A549 (cell line): ENCODE data around the gene BNC1. TPM values are rescaled to one million over a fixed set of nuclear protein-coding genes. Genes with fewer than 3 reads are reported as not detected.
"Not testable (repeated sequence)": the region's sequence is repeated elsewhere in the genome, so short reads cannot be mapped to it uniquely, and the experiment has no call there.

Experiments used
- ATAC-seq, 2 experiments: fragments of 200-7000 bp in 1 of 2; fragments of >200 bp in 1 of 2; cut with Nextera tagmentation in 1 of 2; cut with Tn5 transposase in 1 of 2; 3 replicates each; pipeline versions ENCODE4 v1.8.0 to v1.9.1; 2018 to 2020; ENCODE audit warnings: mild to moderate bottlenecking in 1 of 2, moderate library complexity in 1 of 2
- CTCF ChIA-PET: fragments of 300-600 bp; sonication (Branson Sonifier 250); formaldehyde crosslinking; extraction: SDS; loops from one replicate; lab custom pipeline; 2021; ENCODE audit warnings: antibody characterized with exemption, inconsistent platforms; lab: Yijun Ruan, JAX
- POLR2A ChIA-PET: fragments of 350-600 bp; formaldehyde crosslinking; extraction: SDS; loops from one replicate; lab custom pipeline; 2021; ENCODE audit warnings: antibody characterized with exemption, inconsistent platforms; lab: Yijun Ruan, JAX
- DNase-seq, 2 experiments: peaks; one replicate each; pipeline versions ENCODE4 v3.0.0 to v3.0.0-alpha.2; 2011 to 2016; ENCODE audit warnings: low read depth in 1 of 2, low spot score in 1 of 2
- FAIRE-seq: peaks from 2 replicates; lab custom pipeline; 2011; peaks lifted over from hg19 to GRCh38; lab: Jason Lieb, UNC
- H3K27ac ChIP-seq, 2 experiments: fragments of >200 bp; sonication (Bioruptor Twin); formaldehyde crosslinking; 3 replicates each; pipeline ENCODE4 v1.5.1; 2016 to 2017
- H3K4me1 ChIP-seq: fragments of >200 bp; sonication (Bioruptor Twin); formaldehyde crosslinking; 3 replicates; pipeline ENCODE4 v1.6.1; 2016
- H3K4me2 ChIP-seq: fragments of >200 bp; sonication (Bioruptor Twin); formaldehyde crosslinking; 3 replicates; pipeline ENCODE4 v1.6.1; 2016
- H3K4me3 ChIP-seq: fragments of >200 bp; sonication (Bioruptor Twin); formaldehyde crosslinking; 3 replicates; pipeline ENCODE4 v1.5.1; 2016
- H3K9me3 ChIP-seq: fragments of >200 bp; sonication (Bioruptor Twin); formaldehyde crosslinking; 3 replicates; pipeline ENCODE4 v1.6.1; 2016
- BHLHE40 ChIP-seq: IDR thresholded peaks from 2 replicates; pipeline ENCODE4 v1.6.1; 2012; ENCODE audit warnings: low read depth, low read length, inconsistent platforms
- CTCF ChIP-seq: fragments of >200 bp; sonication (Bioruptor Twin); formaldehyde crosslinking; IDR thresholded peaks from 3 replicates; pipeline ENCODE4 v1.5.1; 2016
- FOSB ChIP-seq: fragments of 250-450 bp; sonication (Bioruptor Pico); IDR thresholded peaks from 2 replicates; pipeline ENCODE4 v1.5.0; 2020; ENCODE audit warnings: mild to moderate bottlenecking, moderate library complexity
- FOSL2 ChIP-seq, 2 experiments: fragments of 450-650 bp in 1 of 2; fragments of >200 bp in 1 of 2; sonication (Bioruptor Twin) in 1 of 2; formaldehyde crosslinking; IDR thresholded peaks; 2 replicates each; pipeline versions ENCODE4 v1.5.0 to v1.6.1; 2016 to 2020; ENCODE audit warnings: mild to moderate bottlenecking in 1 of 2, moderate library complexity in 1 of 2
- HOXA7 ChIP-seq: fragments of 250-450 bp; sonication (Bioruptor Pico); IDR thresholded peaks from 2 replicates; pipeline ENCODE4 v1.5.0; 2020; ENCODE audit warnings: mild to moderate bottlenecking, moderate library complexity
- JUNB ChIP-seq: fragments of >200 bp; sonication (Bioruptor Twin); formaldehyde crosslinking; IDR thresholded peaks from 2 replicates; pipeline ENCODE4 v1.6.1; 2016
- KDM1A ChIP-seq: fragments of 200-600 bp; sonication (generic); IDR thresholded peaks from 2 replicates; pipeline ENCODE4 v1.6.1; 2016; ENCODE audit warnings: low read depth, mild to moderate bottlenecking
- KDM5A ChIP-seq: fragments of 200-600 bp; sonication (generic); IDR thresholded peaks from 2 replicates; pipeline ENCODE4 v1.6.1; 2016; ENCODE audit warnings: antibody characterized with exemption, mild to moderate bottlenecking
- NFE2L2 ChIP-seq: fragments of 150-350 bp; conservative IDR thresholded peaks from 2 replicates; pipeline ENCODE4 v1.6.1; 2014; ENCODE audit warnings: low read length
- POLR2A ChIP-seq: IDR thresholded peaks from 2 replicates; pipeline ENCODE4 v1.6.1; 2012; ENCODE audit warnings: mild to moderate bottlenecking, low read length
- POLR2AphosphoS2 ChIP-seq: conservative IDR thresholded peaks from 2 replicates; pipeline ENCODE4 v1.6.1; 2012; ENCODE audit warnings: low read length, improper control_type of control experiment, inconsistent platforms
- WGBS: methylation state at CpG from one replicate; pipeline ENCODE4 v1.1.6; 2017; ENCODE audit errors: missing lambda C conversion rate; 5-methylcytosine and 5-hydroxymethylcytosine counted together
- polyA plus RNA-seq, 4 experiments: library from polyadenylated mRNA; depleted of rRNA in 3 of 4; stranded (reverse); fragments of >200 nt; fragmentation: RNase III in 1 of 4; extraction: RNeasy Plus Mini Kit Qiagen cat#74134 plus additional on column Dnase treatment in 1 of 4; gene quantifications; 2 replicates in 3 of 4; 3 replicates in 1 of 4; pipeline ENCODE4 v1.2.3, GENCODE V29; 2011 to 2017
- TF ChIP-seq, protein P1 (sequence below): IDR thresholded peaks from 2 replicates; pipeline ENCODE4 v1.6.1; 2012

The BNC1 gene
- polyA plus RNA-seq, 2 of the 4 experiments (the other 2 are of a cell fraction): 0.22 to 0.44 TPM

DNA sequence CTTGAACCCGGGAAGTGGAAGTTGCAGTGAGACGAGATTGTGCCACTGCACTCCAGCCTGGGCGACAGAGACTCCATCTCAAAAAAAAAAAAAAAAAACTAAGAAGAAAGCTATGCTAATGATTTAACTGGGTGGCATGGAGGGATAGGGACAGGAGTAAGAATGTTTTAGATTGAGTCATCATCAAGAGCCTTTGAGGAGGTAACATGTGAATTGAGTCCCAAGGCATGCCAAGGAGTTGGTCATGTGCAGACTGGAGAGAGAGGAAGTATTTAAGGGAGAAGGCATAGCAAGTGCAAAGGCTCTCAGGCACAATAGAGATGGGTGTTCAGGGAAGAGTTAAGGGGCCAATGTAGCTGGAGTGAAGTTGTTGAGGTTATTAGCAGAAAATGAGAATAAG is 9.1 kb downstream of the BNC1 start (continued):
- TF ChIP-seq KDM5A: no peak
- TF ChIP-seq NFE2L2: no peak

- no peaks in the 10 kb centered on the region for H3K9me3 ChIP-seq
- no peaks in the 10 kb centered on the region for H3K4me1 ChIP-seq
- no peak for ATAC-seq
- DNase-seq: no peak
- no peak overlapping the region for H3K27ac ChIP-seq
- no peak for TF ChIP-seq POLR2AphosphoS2
- no peak for TF ChIP-seq JUNB
- TF ChIP-seq KDM1A: no peak
- TF ChIP-seq POLR2A: no peak
- TF ChIP-seq, all 56 proteins: peak for 0
- no peak overlapping the region for H3K4me2 ChIP-seq
- WGBS: 10% methylated on average over 1 of the region's 1 CpG
- peak; percentile 97 for FAIRE-seq
- CTCF ChIA-PET: interaction anchor here (0.9 to 1.8 kb wide), 2 partner anchors 22 to 125 kb away, joined by 3 to 8 read pairs; no protein-coding TSS in a partner anchor
- POLR2A ChIA-PET: no interaction called here
- no peak overlapping the region for H3K4me3 ChIP-seq
These were observed 14.3 kb downstream of the BNC1 start for GRCh38 chr15:83270176-83270575.

- Histone ChIP-seq H3K4me3 (no peak overlapping the region), H3K27ac (no peak overlapping the region), H3K4me2 (no peak overlapping the region), H3K9me3 (no peaks in the 10 kb centered on the region), H3K4me1 (no peaks in the 10 kb centered on the region)
- ATAC-seq: no peak
- POLR2A ChIA-PET: no interaction called here
- no peak for TF ChIP-seq POLR2AphosphoS2
- no peak for TF ChIP-seq BHLHE40
- CTCF ChIA-PET: interaction anchor here (1.1 to 1.9 kb wide), 6 partner anchors 9 to 170 kb away, joined by 3 to 8 read pairs (median 4); no protein-coding TSS in a partner anchor
- no peak for FAIRE-seq
- WGBS: 61% methylated on average over 4 of the region's 4 CpGs
- no peak for DNase-seq
These were observed 16.3 kb downstream of the BNC1 start for GRCh38 chr15:83268147-83268546.

DNA sequence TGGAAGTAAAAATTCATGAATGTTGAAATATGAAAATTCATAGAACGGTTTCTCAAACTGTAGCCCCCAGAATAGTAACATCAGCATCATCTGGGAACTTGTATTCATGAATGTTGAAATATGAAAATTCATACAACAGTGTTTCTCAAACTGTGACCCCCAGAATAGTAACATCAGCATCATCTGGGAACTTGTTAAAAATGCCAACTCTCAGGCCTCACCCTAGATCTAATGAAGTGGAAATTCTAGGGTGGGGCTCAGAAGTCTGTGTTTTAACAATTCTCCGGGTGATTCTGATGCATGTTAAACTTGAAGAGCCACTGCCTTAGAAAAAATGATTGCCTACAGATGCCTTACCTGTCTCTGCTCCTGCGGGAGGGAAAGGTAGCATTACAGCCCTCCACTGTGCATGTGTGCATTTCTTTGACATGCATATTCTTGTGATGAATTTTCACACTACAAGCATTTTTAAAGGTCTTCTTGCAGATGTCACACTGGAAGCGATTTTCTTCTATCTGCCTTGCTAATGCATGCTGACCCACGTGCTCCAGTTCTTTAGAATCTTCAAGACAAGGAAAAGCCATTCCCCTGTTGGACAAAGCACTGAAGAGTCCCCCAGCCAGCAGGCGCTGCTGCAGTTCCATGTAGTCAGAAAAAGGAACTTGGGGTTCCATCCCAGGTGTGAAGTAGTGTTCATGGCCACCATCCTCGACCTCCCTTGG is 21.7 kb downstream of the BNC1 start:
- 44% methylated on average over 7 of the region's 7 CpGs for WGBS
- no peak for TF ChIP-seq FOSL2 (IDR thresholded peaks at IDR 0.05)
- no peak for TF ChIP-seq FOSL2 (CRISPR knock-in tag; IDR thresholded peaks at IDR 0.05)
- no peak for TF ChIP-seq HOXA7 (CRISPR knock-in tag)
- TF ChIP-seq FOSB (CRISPR knock-in tag): no peak
- no peak for TF ChIP-seq CTCF
- TF ChIP-seq, protein P1, sequence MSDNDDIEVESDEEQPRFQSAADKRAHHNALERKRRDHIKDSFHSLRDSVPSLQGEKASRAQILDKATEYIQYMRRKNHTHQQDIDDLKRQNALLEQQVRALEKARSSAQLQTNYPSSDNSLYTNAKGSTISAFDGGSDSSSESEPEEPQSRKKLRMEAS: no peak
- no peak overlapping the region for H3K4me3 ChIP-seq
- no peaks in the 10 kb centered on the region for H3K9me3 ChIP-seq
- H3K4me2 ChIP-seq: no peak overlapping the region
- H3K27ac ChIP-seq: no peak overlapping the region
- ChIA-PET CTCF (interaction anchor here (0.7 to 2.9 kb wide), 3 partner anchors 14 to 324 kb away, joined by 3 to 17 read pairs (median 3); no protein-coding TSS in a partner anchor), POLR2A (no interaction called here)
- FAIRE-seq (no peak), DNase-seq (no peak), ATAC-seq (no peak)
- no peaks in the 10 kb centered on the region for H3K4me1 ChIP-seq

- H3K4me3 ChIP-seq, FAIRE-seq, H3K27ac ChIP-seq, H3K4me1 ChIP-seq, ATAC-seq, H3K9me3 ChIP-seq, POLR2A ChIA-PET, H3K4me2 ChIP-seq, DNase-seq: not testable (repeated sequence)
- CTCF ChIA-PET: interaction anchor here (0.7 to 1.1 kb wide), 4 partner anchors 13 to 325 kb away, joined by 3 to 4 read pairs (median 3); no protein-coding TSS in a partner anchor
- WGBS: 68% methylated on average over 6 of the region's 6 CpGs
These were observed 22.3 kb downstream of the BNC1 start for GRCh38 chr15:83262181-83262580.
